Right renal cortex interstitium (tissue), 3 donors: ENCODE results near the gene MROH2A. TPM values are rescaled to one million over a fixed set of nuclear protein-coding genes. Genes with fewer than 3 reads are reported as not detected.
"Not testable (repeated sequence)": the region's sequence is repeated elsewhere in the genome, so short reads cannot be mapped to it uniquely, and the experiment has no call there.

Source experiments
- DNase-seq, 3 donors: peaks; one replicate each; pipeline ENCODE4 v3.0.0-alpha.2; 2013; ENCODE audit warnings: low read depth in 3 of 3, low spot score in 2 of 3
- polyA plus RNA-seq, 3 donors: library from polyadenylated mRNA; unstranded; fragments of 120-200 nt; gene quantifications; one replicate each; pipeline ENCODE4 v1.2.1, GENCODE V29; 2013; ENCODE audit not compliant: insufficient read length in 3 of 3

The MROH2A gene
- polyA plus RNA-seq, 3 donors, result 0.16 to 0.24 (median 0.22) TPM

DNA sequence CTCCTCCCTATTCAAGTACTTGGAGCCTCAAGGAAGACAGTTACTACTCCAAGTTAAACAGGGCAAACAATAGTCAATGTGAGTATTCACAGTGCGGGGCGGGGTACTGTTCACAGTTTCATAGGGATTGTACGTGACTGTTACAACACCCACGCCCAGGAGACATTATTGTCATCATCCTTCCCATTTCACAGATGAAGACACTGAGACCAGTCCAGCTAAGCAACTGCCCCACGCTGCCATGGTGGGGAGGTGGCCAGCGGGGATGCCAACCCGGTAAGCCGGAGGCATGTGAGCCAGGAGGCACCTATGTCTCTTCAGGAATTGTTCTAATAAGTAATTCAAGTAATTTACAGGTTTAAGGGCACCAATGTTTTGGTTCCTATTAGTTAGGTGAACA, 75.2 kb downstream of the MROH2A start:
- DNase-seq, result no peak

DNA sequence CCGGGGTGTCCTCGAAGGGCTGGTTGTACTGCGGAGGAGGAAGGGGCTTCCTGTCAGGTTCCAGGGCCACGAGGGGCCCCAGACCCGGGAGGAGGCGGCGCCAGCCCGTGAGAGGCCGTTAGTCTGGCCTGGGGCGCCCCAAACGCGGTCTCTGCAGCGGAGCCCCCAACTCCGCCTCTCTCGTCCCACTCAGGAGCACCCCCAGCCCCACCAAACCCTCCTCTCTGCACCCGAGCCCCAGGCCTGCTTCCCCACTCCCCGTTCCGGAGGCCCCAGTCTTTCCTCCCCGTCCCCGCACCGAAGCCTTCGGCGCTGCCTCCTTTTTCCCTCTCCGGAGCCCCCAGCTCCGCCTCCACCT, 75.7 kb downstream of the MROH2A start:
- DNase-seq, result no peak

DNA sequence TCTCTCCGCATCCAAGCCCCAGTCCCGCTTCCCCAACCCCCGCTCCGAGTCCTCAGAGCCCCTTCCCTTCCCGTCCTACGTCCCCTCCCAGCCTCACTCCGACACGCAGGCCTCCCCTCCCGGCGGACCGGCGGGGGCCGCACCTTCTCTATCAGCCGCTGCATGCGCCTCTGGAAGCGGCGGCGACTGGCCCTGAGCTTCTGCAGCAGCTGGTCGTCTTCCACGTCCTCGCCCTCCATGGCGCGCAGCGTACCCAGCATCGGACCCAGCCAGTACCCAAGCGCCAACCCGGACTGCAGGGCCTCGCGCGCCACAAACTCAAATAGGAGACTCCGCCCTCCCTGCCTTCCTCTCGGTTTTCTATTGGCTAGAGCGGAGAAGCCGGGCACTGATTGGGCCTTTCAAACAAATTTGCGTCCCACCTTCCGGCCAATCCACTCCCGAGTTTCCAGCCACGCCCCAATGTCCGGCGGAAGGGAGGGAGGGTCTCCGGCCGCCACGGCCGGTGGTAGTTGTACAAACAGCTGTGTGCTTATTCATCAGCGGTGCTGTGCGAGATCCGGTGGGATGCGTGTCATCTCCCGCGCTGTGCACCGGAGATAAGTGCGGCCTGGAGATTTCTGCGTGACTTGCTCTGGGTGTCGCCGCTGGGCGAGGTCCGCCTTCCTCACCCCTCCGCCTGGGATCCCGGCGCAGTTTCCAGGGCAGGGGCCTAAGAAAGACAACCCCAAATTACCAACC, 76.3 kb downstream of the MROH2A start, which contains the start of gene HJURP:
Gene HJURP (minus strand): TSS at position 295 of the 741 bp plus-strand sequence. CDS start 35 bp downstream, at position 260.
- peak; percentile 84 to 93 (median 87) for DNase-seq

DNA sequence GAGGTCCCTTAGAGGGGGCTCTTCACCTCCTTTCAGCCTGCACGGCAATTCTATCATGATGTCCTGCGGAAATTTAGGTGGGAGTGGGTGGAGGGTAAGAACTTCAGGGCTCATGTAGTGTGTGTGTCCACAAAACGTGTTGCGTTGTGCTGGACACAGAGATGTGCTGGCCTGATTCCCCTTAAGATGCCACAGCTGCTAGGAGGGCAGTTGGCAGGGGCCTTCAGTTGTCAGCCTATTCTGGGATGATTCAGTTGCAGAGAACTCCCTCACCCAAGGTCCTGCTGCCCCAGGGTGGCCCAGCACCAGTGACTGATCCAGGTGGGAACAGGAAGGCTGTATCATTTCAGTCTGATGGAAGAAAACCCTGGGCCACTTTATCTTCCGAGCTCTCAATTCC, 77.2 kb downstream of the MROH2A start:
- no peak for DNase-seq

DNA sequence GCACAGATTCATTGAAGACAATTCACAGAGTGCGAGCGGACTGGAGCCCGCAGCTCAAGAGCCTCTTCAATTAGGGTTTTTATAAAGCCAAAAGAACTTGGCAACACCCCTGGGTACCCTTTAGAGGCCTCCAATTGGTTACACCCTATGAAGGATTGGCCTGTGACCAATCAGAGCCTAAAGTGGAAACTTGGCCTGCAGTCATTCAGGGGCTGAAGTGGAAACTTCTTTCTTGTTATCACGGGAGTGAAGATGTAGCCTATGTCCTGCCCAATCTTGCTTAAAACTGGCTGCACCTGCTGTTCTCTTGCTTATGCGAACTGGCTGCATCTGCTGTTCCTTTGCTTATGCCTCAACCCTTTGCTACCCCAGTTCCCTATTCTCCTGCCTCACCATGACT, 78.1 kb downstream of the MROH2A start:
- no peak for DNase-seq

DNA sequence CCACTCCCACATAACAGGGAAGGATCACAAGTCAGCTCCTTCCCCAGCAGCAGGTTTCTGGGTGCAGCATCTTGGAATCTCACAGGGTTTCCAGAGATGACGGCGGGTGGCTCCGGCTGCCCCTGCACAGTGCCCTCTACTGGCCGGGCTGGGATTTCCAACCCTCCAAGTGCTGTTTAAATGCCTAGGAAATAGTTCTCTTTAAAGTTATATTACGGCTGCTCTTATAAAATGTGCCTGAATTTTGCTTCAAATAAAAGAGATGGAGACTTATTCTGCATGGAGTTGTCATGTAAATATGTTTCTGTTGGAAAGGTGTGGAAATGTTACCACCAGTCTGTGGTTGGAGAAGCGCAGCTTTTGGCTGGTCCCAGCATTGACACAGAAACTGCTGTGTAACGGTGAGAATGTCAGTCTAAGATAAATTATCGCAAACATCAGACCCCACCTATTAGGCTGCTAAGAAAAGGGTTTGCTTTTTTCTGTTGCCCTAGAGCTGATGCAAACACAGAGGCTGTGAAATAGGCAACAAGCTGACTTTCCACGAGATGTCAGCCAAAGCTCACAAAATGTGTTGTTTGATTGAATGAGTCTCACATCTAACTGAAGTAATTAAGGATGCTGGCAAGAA, 79.5 kb downstream of the MROH2A start:
- DNase-seq, result no peak

DNA sequence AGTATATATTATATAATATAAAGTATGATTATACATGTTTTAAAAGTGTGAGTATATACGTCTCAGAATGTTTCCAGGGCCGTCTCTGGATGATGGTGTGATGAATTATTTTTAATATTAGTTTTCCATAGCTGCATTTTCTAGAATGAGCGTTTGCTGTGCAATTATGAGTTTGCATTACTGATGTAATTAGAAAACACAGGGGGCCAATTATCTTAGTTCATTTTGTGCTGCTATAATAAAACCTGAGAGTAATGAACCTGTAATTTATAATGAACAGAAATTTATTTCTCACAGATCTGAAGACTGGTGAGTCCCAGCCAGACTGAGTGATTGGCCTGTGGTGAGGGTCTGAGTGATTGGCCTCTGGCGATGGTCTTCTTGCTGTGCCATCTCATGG, 80.2 kb downstream of the MROH2A start:
- DNase-seq, result no peak

DNA sequence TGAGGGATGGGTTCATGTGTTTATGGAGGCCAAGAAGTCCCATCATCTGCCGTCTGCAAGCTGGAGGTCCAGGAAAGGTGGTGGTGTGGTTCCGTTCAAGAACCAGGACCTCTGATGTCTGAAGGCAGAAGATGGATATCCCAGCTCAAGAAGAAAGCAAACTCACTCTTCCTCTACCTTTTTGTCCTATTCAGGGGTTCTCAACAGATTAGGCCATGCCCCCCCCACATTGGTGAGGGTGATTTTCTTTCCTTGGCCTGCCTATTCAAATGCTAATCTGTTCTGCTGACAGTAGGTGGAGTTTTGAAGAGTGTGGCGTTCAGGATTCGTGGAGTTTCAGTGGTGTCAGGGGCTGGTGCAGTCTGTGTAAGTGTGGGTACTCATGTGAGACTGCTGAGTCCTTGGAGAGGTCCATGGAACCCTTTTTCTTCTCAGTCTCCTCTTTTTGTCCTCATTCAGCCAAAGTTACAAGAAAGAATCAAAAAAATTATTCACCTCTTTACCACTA, 84.2 kb downstream of the MROH2A start:
- DNase-seq, result no peak

DNA sequence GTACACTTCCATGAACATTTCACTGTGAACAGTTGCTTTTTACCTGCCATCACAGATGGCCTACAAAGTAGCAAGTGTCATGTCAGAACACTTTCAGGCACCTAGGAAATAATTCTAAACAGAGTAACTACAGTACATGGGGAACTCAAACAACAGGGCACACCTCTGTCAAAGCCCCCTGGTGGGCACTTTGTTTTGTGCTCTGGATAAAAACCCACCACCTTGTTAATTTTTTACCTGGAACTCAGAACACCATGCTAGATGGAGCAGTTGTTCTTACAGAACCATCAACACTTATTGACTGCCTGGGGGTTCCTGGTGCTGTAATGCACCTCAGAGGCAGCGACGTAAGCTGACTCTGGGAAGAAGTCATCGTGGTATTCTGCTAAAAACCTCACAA, 87.7 kb downstream of the MROH2A start:
- no peak for DNase-seq

DNA sequence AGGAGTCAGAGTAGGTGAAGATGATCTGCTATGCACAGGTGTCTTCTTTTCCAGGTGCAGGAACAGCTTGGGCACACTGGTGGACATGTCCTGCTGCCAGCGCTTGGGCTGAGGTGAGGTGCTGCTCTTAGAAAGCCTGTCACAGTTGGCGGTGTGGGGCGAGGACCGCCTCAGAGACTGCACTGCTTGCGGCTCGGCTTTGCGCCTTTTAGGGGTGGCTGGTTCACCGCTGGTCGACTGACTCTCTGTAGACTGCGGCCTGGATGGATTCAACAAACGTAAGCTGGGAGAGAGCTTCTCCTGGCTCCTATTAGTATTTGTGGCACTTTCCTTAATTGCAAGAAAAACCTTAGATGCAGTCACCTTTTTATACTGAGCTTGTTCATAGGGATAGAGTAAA, 88.3 kb downstream of the MROH2A start:
- no peak for DNase-seq

DNA sequence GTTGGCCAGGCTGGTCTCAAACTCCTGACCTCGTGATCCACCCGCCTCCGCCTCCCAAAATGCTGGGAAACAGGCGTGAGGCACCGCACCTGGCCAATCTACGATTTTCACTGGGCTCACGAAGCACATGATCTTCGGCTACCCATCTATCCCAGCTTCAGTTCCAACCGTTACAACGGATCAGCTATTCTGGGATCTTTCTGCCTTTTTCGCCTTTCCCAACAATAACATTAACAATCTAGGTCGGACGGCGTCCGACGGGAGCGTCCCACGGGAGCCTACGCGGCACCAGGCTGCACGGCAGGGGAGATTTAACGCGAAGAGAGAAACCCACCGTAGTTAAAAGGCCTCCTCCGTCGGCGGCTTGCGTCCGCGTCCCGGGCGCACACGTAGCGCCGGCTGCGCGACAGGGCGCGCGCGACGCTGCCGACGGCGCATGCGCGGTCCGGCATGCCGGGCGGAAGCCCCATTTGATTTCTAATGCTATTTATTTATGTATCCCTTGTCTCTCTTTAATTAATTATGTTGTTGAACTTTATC, 89.9 kb downstream of the MROH2A start, which contains the start of gene MSL3B:
Gene MSL3B (minus strand): TSS at position 394 of the 540 bp plus-strand sequence.
- peak in 1 of 3 donors; percentile 27 for DNase-seq

DNA sequence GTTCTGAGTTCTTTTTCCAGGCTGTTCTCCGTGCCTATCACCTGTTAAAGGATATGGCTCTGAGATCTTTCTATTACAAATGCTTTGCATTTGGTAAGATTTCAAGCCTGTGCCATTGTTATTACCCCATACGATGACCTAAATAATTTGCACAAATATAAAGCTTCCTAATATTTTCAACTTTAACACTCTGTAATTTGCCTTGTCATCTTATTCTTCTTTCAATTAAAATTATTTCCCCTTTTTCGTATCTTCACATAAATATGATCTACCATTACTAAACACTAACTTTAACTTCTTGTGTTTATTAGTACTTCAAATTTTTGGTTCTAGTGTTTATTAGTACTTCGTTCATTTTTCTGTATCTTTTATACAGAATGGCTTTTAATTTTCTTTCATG, 93.3 kb downstream of the MROH2A start:
- DNase-seq, result no peak

DNA sequence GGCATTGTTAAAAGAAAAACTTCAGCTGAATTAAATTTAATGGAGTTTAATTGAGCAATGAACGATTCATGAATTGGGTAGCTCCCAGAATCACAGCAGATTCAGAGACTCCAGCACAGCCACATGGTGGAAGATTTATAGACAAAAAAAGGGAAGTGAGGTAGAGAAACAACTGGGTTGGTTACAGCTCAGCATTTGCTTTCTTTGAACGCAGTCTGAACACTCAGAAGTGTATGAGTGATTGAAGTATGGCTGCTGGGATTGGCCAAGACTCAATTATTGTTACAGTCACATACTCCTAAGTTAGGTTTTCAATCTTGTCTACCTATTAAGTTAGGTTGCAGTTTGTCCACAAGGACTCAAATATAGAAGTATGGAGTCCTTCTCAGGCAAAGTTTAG, 94.0 kb downstream of the MROH2A start:
- DNase-seq, result not testable (repeated sequence)

DNA sequence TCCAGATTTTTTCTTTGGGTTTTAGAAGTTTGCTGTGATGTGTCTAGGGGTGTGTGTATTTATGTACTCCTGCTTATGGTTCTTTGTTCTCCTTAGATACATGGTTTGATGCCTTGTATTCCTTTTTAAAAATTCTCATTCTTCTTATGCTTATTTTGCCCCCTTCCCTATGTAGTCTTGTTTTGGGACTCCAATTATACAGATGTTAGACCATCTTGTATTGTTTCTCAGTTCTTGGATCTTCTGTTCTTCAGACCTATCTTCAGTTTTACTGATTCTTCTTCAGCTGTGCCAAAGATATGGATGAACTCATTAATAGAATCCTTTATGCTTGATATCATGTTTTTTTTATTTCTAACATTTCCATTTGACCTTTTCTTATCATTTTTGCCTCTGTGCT, 104.2 kb downstream of the MROH2A start:
- DNase-seq, result no peak

Other genes starting within 250 kb of the MROH2A start
- 10 to 100 TPM; 40.8 to 48.6 (median 41.5) TPM for gene USP40, start 211.5 kb upstream of the MROH2A start, polyA plus RNA-seq
- gene UGT1A8, start 160.7 kb upstream of the MROH2A start, polyA plus RNA-seq, result under 1 TPM in 1 of 3 donors, not detected in 2; 0.07 TPM
- gene UGT1A10, start 141.9 kb upstream of the MROH2A start, polyA plus RNA-seq, result not detected
- 1 to 10 TPM; 4.3 to 7.6 (median 6.9) TPM for gene UGT1A9, start 106.4 kb upstream of the MROH2A start, polyA plus RNA-seq
- not detected for gene UGT1A7, start 96.4 kb upstream of the MROH2A start, polyA plus RNA-seq
- gene UGT1A6, start 85.4 kb upstream of the MROH2A start, polyA plus RNA-seq, result 1 to 10 TPM; 3.6 to 6.2 (median 4.5) TPM
- not detected for gene UGT1A5, start 65.4 kb upstream of the MROH2A start, polyA plus RNA-seq
- gene UGT1A4, start 59.6 kb upstream of the MROH2A start, polyA plus RNA-seq, result not detected
- not detected for gene UGT1A3, start 49.3 kb upstream of the MROH2A start, polyA plus RNA-seq
- under 1 TPM; 0.06 to 0.18 (median 0.13) TPM for gene UGT1A1, start 18.1 kb upstream of the MROH2A start, polyA plus RNA-seq
- gene HJURP, start 76.2 kb downstream of the MROH2A start, polyA plus RNA-seq, result 10 to 100 TPM; 18.6 to 24.1 (median 22.6) TPM
- under 1 TPM in 2 of 3 donors, not detected in 1; 0.06 to 0.08 TPM for gene TRPM8, start 139.0 kb downstream of the MROH2A start, polyA plus RNA-seq